ENCODE measurements around the gene LBP.
"Not testable (repeated sequence)": the region's sequence is repeated elsewhere in the genome, so short reads cannot be mapped to it uniquely, and the experiment has no call there.

The LBP gene

GRCh38 chr20:38320221-38320620 is 26.1 kb upstream of the LBP start:
- no peak for DNase-seq (ENCODE audit: low read depth)

GRCh38 chr20:38321959-38322598 is 24.2 kb upstream of the LBP start:
- DNase-seq (ENCODE audit: low read depth) = peak; percentile 32

GRCh38 chr20:38324159-38324558 is 22.1 kb upstream of the LBP start:
- DNase-seq (ENCODE audit: low read depth) = no peak

- no peak for DNase-seq (ENCODE audit: low read depth)
These were observed 21.1 kb upstream of the LBP start for GRCh38 chr20:38325167-38325566.

- no peak for DNase-seq (ENCODE audit: low read depth)
These were observed 20.4 kb upstream of the LBP start for GRCh38 chr20:38325905-38326304.

GRCh38 chr20:38326309-38326708 is 20.0 kb upstream of the LBP start:
- no peak for DNase-seq (ENCODE audit: low read depth)

- DNase-seq (ENCODE audit: low read depth) = no peak
These were observed 15.6 kb upstream of the LBP start for GRCh38 chr20:38330638-38331037.

GRCh38 chr20:38331245-38331644 is 15.0 kb upstream of the LBP start:
- no peak for DNase-seq (ENCODE audit: low read depth)

GRCh38 chr20:38331814-38332213 is 14.5 kb upstream of the LBP start:
- DNase-seq (ENCODE audit: low read depth) = no peak

- DNase-seq (ENCODE audit: low read depth) = no peak
These were observed 12.3 kb upstream of the LBP start for GRCh38 chr20:38334016-38334415.

- no peak for DNase-seq (ENCODE audit: low read depth)
These were observed 9.6 kb upstream of the LBP start for GRCh38 chr20:38336726-38337125.

- DNase-seq (ENCODE audit: low read depth) = no peak
These were observed 8.6 kb upstream of the LBP start for GRCh38 chr20:38337561-38338140.

GRCh38 chr20:38338849-38339520 is 7.3 kb upstream of the LBP start:
- DNase-seq (ENCODE audit: low read depth) = no peak

- DNase-seq (ENCODE audit: low read depth) = not testable (repeated sequence)
These were observed 6.8 kb upstream of the LBP start for GRCh38 chr20:38339521-38339896.

GRCh38 chr20:38339997-38340396 is 6.3 kb upstream of the LBP start:
- DNase-seq (ENCODE audit: low read depth) = no peak

GRCh38 chr20:38340693-38341092 is 5.6 kb upstream of the LBP start:
- no peak for DNase-seq (ENCODE audit: low read depth)

- no peak for DNase-seq (ENCODE audit: low read depth)
These were observed 4.1 kb upstream of the LBP start for GRCh38 chr20:38342216-38342615.

GRCh38 chr20:38342713-38343310 is 3.5 kb upstream of the LBP start:
- no peak for DNase-seq (ENCODE audit: low read depth)

GRCh38 chr20:38343311-38344106 is 2.8 kb upstream of the LBP start:
- no peak for DNase-seq (ENCODE audit: low read depth)

GRCh38 chr20:38344107-38344701 is 2.1 kb upstream of the LBP start:
- DNase-seq (ENCODE audit: low read depth) = no peak

GRCh38 chr20:38345643-38346042 is 639 bp upstream of the LBP start:
- no peak for DNase-seq (ENCODE audit: low read depth)

- DNase-seq (ENCODE audit: low read depth) = no peak
These were observed 459 bp downstream of the LBP start for GRCh38 chr20:38346741-38347140.
